Embryonic facial prominence (tissue), 1 donor: ENCODE measurements around the gene IFT52.

Experiments used
- DNase-seq: peaks from one replicate; pipeline ENCODE4 v3.0.0-alpha.2; 2016; ENCODE audit errors: extremely low spot score

Gene IFT52, protein sequence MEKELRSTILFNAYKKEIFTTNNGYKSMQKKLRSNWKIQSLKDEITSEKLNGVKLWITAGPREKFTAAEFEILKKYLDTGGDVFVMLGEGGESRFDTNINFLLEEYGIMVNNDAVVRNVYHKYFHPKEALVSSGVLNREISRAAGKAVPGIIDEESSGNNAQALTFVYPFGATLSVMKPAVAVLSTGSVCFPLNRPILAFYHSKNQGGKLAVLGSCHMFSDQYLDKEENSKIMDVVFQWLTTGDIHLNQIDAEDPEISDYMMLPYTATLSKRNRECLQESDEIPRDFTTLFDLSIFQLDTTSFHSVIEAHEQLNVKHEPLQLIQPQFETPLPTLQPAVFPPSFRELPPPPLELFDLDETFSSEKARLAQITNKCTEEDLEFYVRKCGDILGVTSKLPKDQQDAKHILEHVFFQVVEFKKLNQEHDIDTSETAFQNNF

DNA sequence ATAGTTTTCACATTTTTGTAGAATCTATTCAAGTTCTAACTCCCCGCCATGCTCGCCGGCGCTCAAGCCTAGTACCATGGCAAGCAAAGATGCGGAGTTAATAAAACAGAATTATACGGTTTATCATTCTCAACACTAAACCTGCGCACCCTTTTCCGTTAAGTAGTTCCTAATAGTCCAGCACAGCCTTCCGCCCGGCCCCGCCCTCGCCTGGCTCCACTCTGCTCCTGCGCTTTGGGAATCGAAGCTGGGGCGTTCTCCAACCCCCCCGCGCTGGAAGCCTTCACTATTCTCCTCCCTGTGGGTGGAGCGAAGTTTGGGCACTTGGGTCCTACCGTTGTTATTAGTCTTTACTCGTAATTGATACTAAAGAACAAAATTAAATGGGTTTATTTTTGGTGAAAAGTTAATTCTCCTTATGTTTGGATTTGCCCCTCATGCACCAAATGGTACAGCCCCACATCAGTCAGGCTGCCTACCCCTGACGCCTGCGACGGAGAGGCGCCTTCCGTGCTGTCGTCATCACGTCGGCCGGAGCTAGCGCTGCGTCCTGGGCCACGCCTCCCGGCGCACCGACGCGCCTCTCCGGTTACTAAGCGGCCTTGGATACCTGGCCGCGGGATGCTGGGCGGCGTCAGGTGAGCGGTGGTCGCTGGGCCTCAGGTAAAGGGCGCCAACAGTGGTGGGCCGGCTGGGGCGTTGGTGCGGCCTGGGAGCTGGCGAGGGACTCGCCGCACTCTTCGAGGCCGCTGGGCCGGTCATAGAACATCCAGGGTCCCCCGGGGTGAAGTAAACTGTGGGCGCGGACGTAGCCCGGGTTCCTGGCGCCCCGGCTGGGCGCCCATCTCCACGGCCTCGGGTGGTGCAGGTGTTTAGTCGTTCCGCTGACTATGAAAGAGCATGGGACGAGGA is at the start of gene IFT52:
Gene IFT52, plus strand, starts transcription at position 546 of the 912 bp plus-strand sequence. CDS start 3,762 bp downstream, outside the sequence.
- DNase-seq: peak; percentile 83

DNA sequence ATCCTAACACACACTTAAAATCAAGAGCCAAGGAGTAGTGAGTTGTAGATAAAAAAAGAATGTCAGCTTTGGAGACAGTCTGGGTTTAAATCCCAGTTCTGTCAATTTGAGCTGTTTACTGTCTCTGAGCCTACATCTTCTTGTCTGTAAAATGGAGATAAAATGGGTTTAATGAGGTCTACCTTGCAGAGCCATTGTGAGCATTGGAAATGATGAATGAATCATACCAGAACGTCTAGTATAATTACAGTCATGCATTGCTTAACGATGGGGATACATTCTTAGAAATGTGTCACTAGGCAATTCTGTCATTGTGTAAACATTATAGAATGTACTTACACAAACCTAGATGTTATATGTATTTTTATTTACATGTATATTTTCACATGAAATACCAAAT is 49.5 kb upstream of the IFT52 start:
- DNase-seq: no peak

GRCh38 chr20:43542161-43542560 is 48.6 kb upstream of the IFT52 start:
- DNase-seq: no peak

DNA sequence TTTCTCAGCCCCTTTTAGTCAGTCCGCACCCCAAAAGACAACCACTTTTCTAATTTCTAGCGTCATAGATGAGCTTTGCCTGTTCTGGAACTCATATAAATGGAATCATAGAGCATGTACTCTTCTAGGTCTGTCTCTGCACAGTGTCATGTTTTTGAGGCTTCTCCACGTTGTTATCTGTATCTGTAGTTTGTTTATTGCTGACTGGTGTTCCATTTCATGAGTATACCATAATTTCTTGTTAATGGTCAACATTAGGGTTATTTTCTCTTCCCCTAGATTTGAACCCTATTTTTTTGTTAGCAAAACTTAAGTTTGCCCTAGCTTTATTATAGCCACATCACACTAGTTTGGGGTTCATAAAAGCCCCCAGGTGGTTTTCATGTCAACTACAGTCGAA is 48.1 kb upstream of the IFT52 start:
- no peak for DNase-seq

- no peak for DNase-seq
Measured at GRCh38 chr20:43543138-43543537, 47.6 kb upstream of the IFT52 start.

GRCh38 chr20:43544501-43544900 is 46.2 kb upstream of the IFT52 start:
- no peak for DNase-seq

DNA sequence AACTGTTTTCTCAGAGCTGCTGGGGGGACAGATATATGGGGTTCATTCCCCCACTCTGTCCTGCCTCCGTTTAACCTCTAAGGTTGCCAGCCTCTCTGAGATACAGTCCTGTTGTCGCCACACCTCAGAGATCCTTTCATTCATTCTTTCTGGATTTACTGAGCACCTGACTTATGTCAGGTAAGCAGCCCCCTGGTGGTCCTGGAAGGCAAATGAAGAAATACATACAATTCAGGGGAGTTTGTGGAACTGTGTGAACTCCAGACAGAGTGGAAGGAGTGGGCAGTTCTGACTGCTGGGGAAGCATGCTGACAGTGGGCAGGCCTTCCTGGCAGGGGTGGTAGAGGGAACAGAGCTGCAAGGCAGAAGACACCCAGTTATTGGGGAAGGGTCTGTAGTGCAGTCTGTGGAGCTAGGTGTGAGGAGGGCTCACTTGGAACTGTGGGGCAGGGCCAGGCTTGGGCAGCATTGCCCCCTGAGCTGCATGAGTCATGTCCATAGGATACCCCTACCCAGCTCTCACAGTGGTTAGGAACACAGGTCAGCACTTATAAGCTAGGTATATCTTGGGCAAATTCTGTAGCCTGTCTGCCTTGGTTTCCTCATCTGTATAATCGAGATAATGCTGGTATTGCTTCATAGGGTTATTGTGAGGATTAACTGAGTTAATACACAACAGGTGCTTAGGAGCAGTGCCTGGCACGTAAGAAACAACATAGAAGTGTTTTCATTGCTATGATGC is 44.7 kb upstream of the IFT52 start:
- no peak for DNase-seq

- DNase-seq: no peak
Measured at GRCh38 chr20:43548273-43548880, 42.4 kb upstream of the IFT52 start.

DNA sequence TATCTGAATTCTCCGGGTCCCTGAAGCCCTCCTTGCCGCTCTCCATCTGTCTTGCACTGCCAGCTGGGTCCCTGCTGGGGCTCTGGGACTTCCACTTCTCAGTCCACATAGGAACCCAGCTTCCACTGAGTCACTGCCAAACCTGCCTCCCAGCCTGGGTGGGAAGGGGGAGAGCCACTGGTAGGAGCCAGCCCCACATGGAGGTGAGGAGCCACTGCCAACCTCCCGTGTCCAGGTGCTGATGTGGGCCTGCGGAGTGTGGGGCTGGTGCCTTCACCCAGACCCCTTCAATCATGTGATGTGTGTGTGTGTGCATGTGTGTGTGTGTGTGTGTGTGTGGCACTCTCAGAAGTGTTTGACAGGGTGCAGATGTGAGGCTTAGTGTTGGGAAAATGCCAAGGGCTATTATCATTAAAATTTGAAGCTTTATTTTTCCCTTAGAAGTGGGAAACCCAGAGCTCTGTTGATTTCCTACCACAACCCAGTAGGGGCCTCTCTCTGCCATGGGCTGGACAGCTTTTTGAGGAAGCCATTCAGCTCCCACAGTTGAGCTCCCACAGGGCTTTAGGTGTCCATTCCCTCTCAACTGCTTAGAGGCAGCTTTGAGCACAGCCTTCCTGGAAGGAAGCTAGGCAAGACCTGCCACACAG is 41.2 kb upstream of the IFT52 start:
- no peak for DNase-seq

DNA sequence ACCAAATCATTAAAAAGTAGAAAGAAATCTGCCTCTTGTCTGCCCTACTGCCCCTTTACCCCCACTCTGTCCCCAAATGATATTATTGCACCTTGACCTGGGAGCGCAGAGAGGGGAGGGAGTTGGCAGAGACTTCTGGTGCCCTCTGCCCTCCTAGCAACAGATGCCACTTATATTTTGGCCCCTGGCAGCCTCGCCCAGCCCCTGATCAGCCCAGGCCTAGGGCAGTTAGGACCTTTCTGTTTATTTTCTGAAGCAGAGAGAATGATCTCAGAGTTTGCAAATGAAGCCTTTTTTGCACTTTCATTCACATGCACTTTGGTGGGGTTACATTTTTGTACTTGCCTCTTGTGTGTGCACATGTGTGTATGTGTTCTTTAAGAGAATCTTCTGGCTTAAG is 40.3 kb upstream of the IFT52 start:
- no peak for DNase-seq

DNA sequence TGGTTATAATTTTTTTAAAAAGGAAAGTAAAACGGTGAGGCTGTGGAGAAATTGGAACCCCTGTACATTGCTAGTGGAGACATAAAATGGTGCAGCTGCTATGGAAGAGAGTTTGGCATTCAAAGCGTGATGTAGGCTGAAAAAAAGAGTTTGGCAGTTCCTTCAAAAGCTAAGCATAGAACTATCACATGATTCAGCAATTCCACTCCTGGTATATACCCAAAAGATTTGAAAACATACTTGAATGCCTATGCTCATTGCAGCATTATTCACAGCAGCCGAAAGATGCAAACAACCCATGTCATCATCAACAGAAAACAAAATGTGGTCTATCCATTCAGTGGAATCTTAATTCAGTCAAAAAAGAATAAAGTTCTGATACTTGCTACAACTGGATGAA is 36.4 kb upstream of the IFT52 start:
- no peak for DNase-seq

GRCh38 chr20:43558412-43559146 is 32.2 kb upstream of the IFT52 start, which contains the start of gene SGK2:
Gene SGK2, plus strand, starts transcription at chr20:43559027. Its CDS starts 7,469 bp downstream, at chr20:43566496.
- no peak for DNase-seq

GRCh38 chr20:43559147-43559987 is 31.4 kb upstream of the IFT52 start:
- DNase-seq: no peak

GRCh38 chr20:43560974-43561373 is 29.8 kb upstream of the IFT52 start:
- no peak for DNase-seq

DNA sequence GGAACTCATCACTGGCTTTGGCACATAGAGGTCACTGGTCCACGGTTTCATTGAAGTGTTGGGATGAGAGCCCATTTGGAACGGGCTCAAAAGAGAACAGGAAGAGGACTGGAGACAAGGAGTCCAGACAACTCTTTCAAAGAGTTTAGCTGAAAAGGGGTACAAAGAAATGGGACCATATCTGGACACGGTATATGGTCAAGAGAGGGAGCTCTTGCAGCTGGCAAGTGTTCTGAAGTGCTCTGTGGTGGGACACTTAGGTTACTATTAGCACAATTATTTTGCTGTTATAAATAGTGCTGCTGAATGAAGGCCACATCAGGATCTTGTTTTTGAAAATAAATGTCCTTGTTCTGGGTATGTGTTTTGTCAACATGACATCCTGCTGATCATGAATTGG is 27.3 kb upstream of the IFT52 start:
- no peak for DNase-seq

- DNase-seq: no peak
Measured at GRCh38 chr20:43563991-43564390, 26.7 kb upstream of the IFT52 start.

- no peak for DNase-seq
Measured at GRCh38 chr20:43564455-43564854, 26.3 kb upstream of the IFT52 start.

- DNase-seq: no peak
Measured at GRCh38 chr20:43564993-43565757, 25.6 kb upstream of the IFT52 start.

DNA sequence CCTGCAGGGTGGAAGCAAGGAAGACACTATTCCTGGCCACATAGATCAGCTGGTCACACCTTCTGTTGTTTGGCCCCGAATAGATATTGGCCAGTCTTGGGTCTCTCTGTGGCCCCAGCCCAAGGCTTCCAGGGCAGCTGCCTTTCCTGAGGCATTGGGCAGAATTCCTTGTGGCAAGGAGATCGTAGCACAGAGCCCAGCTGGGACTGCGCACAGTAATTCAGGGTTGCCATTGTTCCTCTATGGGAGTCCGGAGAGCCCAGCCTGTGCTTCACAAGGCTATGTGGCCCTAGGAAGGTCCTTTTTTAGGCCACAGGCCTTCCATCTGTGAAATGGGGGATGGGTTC is 25.0 kb upstream of the IFT52 start:
- no peak for DNase-seq
